HG03457 (cell line): ENCODE measurements around the gene ZNF593OS.

Experiments used
- ATAC-seq: cut with Tn5 transposase; IDR thresholded peaks from one replicate; pipeline ENCODE4 v1.9.1; 2021; ENCODE audit warnings: moderate number of reproducible peaks; ENCODE audit not compliant: unreplicated experiment

ZNF593OS gene

DNA sequence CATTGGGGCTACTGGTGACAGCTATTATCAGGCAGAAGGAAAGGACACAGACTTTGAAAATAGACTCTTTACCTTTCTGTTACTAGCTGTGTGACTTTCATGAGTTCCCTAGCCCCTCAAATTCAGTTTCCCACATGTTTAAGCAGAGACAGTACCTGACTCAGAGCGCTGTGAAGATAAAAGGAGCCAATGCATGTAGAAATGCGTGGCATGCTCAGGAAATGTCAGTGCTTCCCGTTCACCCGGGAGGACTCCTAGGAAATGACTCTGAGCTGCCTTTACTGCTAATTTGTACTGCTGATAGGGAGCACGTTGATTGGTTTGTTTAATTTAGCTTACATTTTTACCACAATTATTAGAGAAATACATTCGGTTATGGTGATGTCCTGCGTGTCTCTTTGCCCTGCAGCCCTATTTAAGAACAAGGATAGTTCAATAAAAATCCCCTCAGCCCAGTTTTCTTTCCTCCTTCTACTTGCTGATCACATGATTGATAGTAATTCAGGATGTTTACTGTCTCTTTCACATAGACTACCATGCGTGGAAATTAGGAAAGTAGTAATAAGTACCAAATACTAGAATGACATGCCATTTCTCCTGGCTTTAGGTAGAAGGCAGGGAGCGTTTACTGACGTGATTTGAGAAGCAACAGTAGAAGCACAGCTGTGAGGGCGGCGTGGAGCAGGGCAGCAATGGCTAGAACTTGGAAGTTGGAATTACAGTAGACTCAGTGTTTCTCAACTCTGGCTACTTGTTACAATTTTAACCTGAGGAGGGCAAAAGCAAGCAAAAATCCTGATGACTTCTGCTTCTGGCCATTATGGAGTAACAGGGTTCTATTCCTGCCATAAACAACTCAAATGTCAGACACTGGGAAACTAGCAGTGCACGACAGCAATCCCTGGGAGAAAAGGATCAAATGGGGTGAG is 44.1 kb downstream of the ZNF593OS start:
- no peak for ATAC-seq

DNA sequence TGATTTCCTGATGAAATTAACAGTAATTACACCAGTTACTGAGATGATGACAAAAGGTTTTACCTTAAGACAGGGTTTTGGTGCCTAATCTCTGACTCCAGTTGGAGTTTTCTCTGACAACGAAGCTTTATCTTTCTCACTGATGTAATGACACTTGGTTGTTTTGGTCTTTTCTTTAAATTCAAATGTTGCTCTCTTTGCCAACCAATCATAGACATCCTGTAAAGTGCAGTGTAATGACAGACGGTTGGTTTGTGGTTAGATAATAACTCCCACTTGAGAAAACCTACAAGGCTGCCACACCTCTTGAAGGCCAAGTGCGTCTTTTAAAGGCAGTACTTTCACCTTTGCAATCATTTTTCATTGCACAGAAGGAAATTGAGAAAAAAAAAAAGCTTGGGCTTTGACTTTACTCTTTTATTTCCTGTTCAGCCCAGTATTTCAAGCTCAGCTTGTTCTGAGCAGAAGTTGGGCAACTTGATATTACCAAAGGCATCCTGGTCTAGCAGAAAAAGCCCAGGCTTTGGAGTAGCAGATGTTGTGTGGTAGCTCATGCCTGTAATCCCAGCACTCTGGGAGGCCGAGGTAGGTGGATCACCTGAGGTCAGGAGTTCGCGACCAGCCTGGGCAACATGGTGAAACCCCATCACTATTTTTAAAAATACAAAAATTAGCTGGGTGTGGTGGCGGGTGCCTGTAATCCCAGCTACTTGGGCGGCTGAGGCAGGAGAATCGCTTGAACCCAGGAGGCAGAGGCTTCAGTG is 45.1 kb downstream of the ZNF593OS start:
- ATAC-seq: no peak

DNA sequence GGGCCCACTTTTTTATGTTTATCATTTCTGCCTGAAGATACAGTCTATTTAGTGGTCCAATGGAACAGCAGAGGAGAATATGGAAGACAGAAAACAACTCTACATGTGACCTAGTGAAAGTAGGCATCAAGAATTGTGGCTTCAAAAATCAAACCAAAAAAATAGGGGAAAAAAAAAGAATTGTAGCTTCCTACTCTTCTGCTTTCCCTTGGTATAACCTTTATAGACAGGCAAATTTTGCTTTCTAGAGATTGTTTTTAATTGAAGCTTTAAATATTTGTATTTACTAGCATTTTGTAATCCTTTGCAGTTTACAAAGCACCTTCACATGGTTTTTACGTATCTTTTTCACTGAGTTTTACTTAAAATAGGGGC is 45.7 kb downstream of the ZNF593OS start:
- no peak for ATAC-seq

DNA sequence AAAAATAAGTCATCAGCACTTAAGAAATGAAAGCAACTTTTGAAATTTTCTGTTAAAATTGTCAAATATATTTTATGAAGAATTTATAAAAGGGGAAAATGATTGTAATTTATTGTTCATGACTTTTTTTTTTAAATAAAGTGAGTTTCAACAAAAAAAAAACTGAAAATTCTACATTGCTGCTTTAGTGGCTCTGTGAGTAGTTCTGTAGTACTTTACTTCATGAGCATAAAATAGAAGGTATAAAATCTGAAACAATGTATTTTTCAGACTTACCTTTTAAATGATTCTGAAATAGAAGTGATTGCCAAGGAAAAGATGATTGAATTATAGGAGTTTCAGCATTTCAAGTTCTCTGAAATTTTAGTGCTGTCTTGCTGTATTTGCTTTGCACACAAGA is 46.2 kb downstream of the ZNF593OS start:
- ATAC-seq: no peak

DNA sequence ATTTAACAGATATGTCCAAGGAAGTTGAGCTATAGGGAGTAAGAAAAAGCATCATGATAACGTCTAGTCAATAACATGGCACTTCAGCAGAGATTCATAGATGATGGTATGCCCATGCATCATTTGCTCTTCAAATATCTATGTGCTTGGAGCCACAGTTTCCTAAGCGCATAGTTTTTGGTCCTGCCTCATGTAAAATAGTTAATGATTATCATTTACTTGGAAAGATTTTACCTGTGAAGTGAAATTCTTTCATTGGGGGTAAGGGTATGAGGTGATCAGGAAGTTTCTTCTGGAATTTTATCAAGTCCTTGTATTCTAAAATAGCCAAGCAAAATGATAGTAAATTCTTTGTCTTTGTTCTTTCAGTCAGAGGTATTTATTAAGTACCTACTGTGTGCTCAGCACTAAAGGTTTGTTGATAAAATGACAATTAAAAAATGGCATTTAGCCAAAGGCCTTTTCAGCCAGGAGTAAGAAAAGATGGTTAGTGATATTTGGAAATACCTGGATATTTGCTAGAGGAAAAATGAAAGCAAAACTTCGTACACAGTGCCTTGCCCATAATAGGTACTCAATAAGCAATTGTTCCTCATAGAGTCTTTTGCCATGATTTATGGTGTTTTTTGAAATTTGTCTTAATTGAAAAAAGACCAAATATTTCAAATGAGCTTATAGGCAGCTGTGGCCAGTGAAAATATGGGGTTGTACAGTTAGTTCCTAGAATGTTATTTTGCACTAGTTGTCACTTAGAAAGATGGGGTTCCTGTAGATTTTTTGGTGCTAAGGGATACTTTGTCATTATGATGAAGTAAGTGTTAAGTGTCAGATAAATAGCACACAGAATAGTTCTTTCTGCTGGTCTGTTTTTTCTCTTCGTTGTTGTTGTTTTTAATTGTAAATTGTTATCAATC is 47.0 kb downstream of the ZNF593OS start:
- no peak for ATAC-seq

DNA sequence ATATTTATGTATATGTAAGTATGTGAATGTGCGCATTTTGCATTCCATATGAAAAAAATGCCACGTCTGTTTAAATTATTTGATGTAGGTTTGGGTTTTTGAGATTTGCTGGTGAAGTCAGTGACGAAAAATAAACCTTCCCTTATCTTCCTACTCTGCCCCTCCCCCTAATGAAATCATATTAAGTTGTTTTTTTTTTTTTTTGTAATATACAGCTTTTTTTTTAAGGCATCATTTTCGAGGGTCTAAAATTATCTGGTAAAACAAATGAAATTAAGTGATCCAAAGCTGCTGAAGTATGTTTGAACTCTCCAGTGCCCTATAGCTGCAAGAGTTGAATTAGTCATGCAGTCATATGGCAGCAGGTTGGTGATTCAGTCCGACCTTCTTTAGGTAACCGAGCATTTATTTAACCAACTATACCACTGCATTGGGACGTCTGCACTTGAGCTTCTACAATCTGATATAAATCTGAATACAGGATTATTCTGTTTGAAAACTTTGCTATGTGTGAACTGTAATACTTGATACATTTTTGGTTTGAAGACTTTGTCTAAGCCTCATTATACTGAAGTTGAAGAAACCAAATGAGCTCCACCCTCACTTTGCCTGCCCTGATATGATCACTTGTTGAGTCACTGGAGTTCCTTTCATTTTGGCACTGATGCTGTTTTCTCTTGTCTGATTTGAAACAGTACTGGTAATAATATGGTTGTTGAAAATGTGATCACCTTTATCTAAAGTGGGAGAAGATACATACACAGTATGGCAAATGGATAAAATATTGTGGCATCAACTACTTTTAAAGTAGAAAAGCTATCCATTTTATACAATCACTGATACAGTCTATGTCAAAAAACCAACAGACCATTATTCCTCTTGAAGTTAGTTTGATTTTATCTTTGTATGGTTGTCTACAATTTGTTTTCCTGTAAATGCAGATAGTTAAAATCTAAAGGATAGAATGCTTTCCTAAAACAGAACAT is 48.4 kb downstream of the ZNF593OS start:
- ATAC-seq: no peak

DNA sequence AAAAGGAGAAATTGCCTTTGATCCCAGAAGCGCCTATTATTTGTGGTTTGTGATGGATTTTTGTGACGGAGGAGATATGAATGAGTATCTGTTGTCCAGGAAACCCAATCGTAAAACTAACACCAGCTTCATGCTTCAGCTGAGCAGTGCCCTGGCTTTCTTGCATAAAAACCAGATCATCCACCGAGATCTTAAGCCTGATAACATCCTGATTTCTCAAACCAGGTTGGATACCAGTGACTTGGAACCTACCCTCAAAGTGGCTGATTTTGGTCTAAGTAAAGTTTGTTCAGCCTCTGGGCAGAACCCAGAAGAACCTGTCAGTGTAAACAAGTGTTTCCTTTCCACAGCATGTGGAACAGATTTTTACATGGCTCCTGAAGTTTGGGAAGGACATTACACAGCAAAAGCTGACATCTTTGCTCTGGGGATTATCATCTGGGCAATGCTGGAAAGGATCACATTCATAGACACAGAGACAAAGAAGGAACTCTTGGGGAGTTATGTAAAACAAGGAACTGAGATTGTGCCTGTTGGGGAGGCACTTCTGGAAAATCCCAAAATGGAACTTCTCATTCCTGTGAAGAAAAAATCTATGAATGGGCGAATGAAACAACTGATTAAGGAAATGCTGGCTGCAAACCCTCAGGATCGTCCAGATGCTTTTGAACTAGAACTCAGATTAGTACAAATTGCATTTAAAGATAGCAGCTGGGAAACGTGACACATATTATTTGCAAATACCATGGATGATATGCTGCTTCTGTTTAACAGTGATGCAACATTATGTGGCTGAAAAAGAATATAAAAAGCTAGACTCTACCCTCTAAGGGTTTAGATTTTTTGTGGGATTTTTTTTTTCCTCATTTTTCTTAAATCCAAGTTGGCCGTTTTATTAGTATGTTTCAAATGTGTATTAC is 49.5 kb downstream of the ZNF593OS start:
- no peak for ATAC-seq

DNA sequence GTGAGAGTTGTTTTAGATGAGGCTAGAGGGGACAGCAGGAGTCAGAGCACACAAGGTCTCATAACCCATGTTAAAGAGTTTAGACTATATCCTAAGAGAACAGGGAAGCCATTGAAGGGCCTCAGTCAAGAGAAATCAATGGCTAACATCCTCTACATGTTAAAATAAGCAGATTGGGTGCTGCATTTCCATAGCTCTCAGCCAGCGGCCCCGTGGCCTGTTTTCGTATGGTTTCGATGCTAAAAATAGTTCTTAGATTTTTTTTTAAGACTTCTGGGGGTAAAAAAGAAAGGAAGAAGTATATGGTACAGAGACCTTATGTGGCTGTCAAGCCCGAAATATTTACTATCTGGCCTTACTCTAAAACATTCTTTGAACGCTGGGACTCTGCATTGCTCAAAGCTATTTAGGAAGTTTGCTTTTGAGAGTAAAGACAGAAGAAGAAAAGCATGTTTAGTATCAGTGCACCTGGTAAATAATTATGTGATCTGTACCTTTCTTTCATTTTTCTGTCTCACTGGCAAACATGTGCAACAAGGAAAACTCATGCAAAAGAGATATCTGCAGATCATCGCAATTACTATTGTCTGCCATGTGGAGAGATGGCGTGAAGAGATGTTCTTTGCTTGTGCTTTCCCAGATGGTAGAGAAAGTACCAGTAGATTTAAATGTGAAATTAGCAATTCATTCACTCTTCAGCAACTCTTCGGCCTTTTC is 51.6 kb downstream of the ZNF593OS start:
- no peak for ATAC-seq
